Thymus (tissue), 11 donors: ENCODE results near the gene LMOD1. TPM values are rescaled to one million over a fixed set of nuclear protein-coding genes. Genes with fewer than 3 reads are reported as not detected.
A peak's percentile ranks its signal among the peaks of the same experiment; 100 is the strongest.
"Not testable (repeated sequence)": the region's sequence is repeated elsewhere in the genome, so short reads cannot be mapped to it uniquely, and the experiment has no call there.

Experiments used
- DNase-seq, 9 donors: peaks; one replicate each; pipeline ENCODE4 v3.0.0-alpha.2; 2013; ENCODE audit warnings: low spot score in 9 of 9, low read depth in 6 of 9, missing footprints in 1 of 9
- H3K27ac ChIP-seq, 2 donors: one replicate each; pipeline ENCODE4 v1.5.1; 2013; ENCODE audit warnings: control low read depth in 1 of 2, low read depth in 1 of 2, low read length in 1 of 2, mild to moderate bottlenecking in 1 of 2, moderate library complexity in 1 of 2
- H3K27me3 ChIP-seq, 2 donors: one replicate each; pipeline ENCODE4 v1.5.1; 2013; ENCODE audit warnings: low read length in 1 of 2; ENCODE audit not compliant: control insufficient read depth in 2 of 2, insufficient read depth in 1 of 2
- H3K36me3 ChIP-seq, 2 donors: one replicate each; pipeline ENCODE4 v1.5.1; 2013; ENCODE audit warnings: low read length in 1 of 2, mild to moderate bottlenecking in 1 of 2, moderate library complexity in 1 of 2; ENCODE audit not compliant: control insufficient read depth in 2 of 2, insufficient read depth in 2 of 2
- H3K4me1 ChIP-seq, 2 donors: one replicate each; pipeline ENCODE4 v1.5.1; 2013; ENCODE audit warnings: low read length in 2 of 2; ENCODE audit not compliant: control insufficient read depth in 2 of 2, insufficient read depth in 2 of 2
- H3K4me3 ChIP-seq, 2 donors: one replicate each; pipeline ENCODE4 v1.5.1; 2013; ENCODE audit warnings: low read length in 2 of 2, control low read depth in 1 of 2, mild to moderate bottlenecking in 1 of 2
- H3K9me3 ChIP-seq, 2 donors: one replicate each; pipeline ENCODE4 v1.5.1; 2013; ENCODE audit warnings: low read length in 1 of 2, mild to moderate bottlenecking in 1 of 2; ENCODE audit not compliant: control insufficient read depth in 2 of 2, insufficient read depth in 1 of 2
- WGBS: extraction: QIAGEN DNeasy Blood & Tissue Kit; methylation state at CpG from one replicate; pipeline ENCODE4 v1.1.7; 2013; 5-methylcytosine and 5-hydroxymethylcytosine counted together
- polyA plus RNA-seq: library from polyadenylated mRNA; stranded (reverse); fragments of 200-250 nt; gene quantifications from one replicate; pipeline ENCODE4 v1.2.3, GENCODE V29; 2013
- total RNA-seq: library from RNA; stranded (reverse); fragments of 120-200 nt; gene quantifications from one replicate; pipeline ENCODE4 v1.2.4, GENCODE V29; 2013
- donor health status: healthy.

LMOD1 gene
- total and polyA plus RNA-seq, 2 donors = 0.24 to 17.1 TPM

GRCh38 chr1:201982082-201982622 lies 35.8 kb upstream of the LMOD1 start:
- no peaks in the 10 kb centered on the region for H3K9me3 ChIP-seq
- peaks cover 0 to 4% of the 10 kb centered on the region in 2 donors for H3K27me3 ChIP-seq
- H3K4me1 ChIP-seq = peaks cover 3 to 9% of the 10 kb centered on the region in 2 donors
- peak overlapping the region in 1 of 2 donors; percentile 37 for H3K27ac ChIP-seq
- peak in 5 of 9 donors; percentile 5 to 46 (median 42) for DNase-seq
- H3K36me3 ChIP-seq = no peaks in the 10 kb centered on the region
- H3K4me3 ChIP-seq = peak overlapping the region; percentile 55 to 64
- 13% methylated on average over 31 of the region's 31 CpGs for WGBS

DNA sequence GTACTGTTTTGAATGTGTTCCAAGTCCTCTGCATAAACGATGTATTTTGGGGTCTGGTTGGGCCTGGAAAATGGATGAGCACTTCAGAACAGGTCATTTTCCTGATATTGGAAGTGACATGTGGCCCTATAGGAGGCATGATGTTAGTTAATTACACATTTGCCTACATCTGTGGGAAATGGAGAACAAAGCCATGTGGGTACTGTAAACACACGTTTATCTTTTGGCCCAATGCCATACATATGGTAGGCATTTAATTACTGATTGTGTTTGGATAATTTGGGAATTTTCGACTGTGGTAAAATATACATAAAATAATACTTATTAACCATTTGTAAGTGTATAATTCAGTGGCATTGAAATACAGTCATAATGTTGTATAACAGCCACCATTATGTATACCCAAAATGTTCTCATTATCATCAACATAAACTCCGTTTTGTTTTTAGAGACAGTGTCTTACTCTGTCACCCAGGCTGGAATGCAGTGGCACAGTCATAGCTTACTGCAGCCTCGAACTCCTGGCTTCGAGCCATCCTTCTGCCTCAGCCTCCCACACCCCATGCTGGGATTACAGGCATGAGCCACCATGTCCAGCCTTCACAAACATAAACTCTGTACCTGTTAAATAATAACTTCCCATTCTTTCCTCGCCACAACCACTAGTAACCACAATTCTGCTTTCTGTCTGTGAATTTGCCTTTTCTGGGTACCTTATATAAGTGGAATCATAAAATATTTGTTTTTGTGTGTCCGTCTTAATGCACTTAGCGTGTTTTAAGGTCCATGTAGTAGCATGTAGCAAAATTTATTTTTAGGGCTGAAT lies 24.2 kb upstream of the LMOD1 start:
- Histone ChIP-seq H3K4me1 (no peaks in the 10 kb centered on the region), H3K9me3 (no peaks in the 10 kb centered on the region), H3K27me3 (no peaks in the 10 kb centered on the region), H3K36me3 (peaks cover 22 to 37% of the 10 kb centered on the region in 2 donors), H3K27ac (no peak overlapping the region), H3K4me3 (no peak overlapping the region)
- DNase-seq = no peak
- WGBS = 81% methylated on average over 9 of the region's 9 CpGs

DNA sequence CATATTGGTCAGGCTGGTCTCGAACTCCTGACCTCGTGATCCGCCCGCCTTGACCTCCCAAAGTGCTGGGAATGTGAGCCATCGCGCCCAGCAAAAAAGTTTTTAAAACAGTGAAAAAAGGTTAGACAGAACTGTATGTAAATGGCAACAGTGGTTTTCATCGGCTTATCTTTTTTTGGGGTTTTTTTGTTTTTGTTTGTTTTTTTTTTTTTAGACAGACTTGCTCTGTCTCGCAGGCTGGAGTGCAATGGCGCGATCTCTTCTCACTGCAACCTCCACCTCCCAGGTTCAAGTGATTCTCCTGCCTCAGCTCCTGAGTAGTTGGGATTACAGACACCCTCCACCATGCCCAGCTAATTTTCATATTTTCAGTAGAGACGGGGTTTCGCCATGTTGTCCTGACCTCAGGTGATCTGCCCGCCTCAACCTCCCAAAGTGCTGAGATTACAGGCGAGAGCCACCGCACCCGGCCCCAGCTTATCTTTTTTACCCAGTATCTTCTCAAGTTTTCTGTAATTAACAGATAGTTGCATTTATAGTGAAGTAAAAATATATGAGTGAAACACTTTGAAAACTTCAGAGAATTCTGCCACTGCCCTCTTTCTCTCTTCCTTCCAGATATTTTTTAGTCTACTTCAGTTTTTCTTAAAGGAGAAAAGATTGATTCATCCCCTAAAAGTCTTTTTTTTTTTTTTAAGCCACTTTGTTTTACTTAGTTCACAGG lies 22.0 kb upstream of the LMOD1 start:
- no peak overlapping the region for H3K27ac ChIP-seq
- no peaks in the 10 kb centered on the region for H3K27me3 ChIP-seq
- no peaks in the 10 kb centered on the region for H3K9me3 ChIP-seq
- H3K4me3 ChIP-seq = no peak overlapping the region
- WGBS = 94% methylated on average over 16 of the region's 16 CpGs
- H3K4me1 ChIP-seq = no peaks in the 10 kb centered on the region
- H3K36me3 ChIP-seq = peaks cover 33 to 50% of the 10 kb centered on the region in 2 donors
- no peak for DNase-seq

DNA sequence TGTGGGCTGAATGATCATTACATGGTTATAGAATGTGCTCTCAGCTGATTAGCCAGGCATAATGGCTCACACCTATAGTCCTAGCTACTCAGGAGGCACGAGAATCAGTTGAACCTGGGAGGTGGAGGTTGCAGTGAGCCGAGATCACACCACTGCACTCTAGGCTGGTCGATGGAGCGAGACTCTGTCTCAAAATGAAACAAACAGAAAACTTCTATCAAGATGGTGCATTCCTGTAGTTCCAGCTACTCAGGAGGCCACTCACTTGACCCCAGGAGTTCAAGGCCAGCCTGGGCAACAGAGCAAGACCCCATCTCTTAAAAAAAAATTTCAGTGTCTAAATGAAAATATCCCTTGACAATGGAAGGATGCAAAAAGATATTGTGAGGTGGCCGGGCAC lies 19.8 kb upstream of the LMOD1 start:
- Histone ChIP-seq H3K9me3 (no peaks in the 10 kb centered on the region), H3K36me3 (peaks cover 47 to 64% of the 10 kb centered on the region in 2 donors), H3K27ac (no peak overlapping the region), H3K4me1 (no peaks in the 10 kb centered on the region), H3K27me3 (no peaks in the 10 kb centered on the region), H3K4me3 (no peak overlapping the region)
- WGBS = 96% methylated on average over 5 of the region's 5 CpGs
- no peak for DNase-seq

GRCh38 chr1:201964261-201964660 lies 17.9 kb upstream of the LMOD1 start:
- H3K36me3 ChIP-seq = peaks cover 46 to 61% of the 10 kb centered on the region in 2 donors
- no peak overlapping the region for H3K27ac ChIP-seq
- H3K4me1 ChIP-seq = no peaks in the 10 kb centered on the region
- no peaks in the 10 kb centered on the region for H3K27me3 ChIP-seq
- H3K9me3 ChIP-seq = no peaks in the 10 kb centered on the region
- 95% methylated on average over 1 of the region's 1 CpG for WGBS
- no peak overlapping the region for H3K4me3 ChIP-seq
- DNase-seq = no peak

DNA sequence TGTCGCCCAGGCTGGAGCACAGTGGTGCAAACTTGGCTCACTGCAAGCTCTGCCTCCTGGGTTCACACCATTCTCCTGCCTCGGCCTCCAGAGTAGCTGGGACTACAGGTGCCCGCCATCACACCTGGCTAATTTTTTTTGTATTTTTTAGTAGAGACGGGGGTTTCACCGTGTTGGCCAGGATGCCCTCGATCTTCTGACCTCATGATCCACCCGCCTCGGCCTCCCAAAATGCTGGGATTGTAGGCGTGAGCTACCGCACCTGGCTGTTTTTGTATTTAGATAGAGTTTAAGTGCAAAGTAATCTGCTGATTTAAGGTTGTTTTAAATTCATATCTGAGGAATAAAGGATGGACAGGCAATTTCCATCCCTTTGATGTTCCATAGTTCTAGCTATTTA lies 16.0 kb upstream of the LMOD1 start:
- WGBS = 97% methylated on average over 10 of the region's 10 CpGs
- not testable (repeated sequence) for H3K9me3 ChIP-seq, H3K27ac ChIP-seq, H3K27me3 ChIP-seq, H3K4me3 ChIP-seq, DNase-seq, H3K4me1 ChIP-seq
- peaks cover 45 to 61% of the 10 kb centered on the region in 2 donors for H3K36me3 ChIP-seq

GRCh38 chr1:201958348-201958747 lies 12.0 kb upstream of the LMOD1 start:
- H3K27me3 ChIP-seq = no peaks in the 10 kb centered on the region
- H3K9me3 ChIP-seq = no peaks in the 10 kb centered on the region
- no peak overlapping the region for H3K27ac ChIP-seq
- 86% methylated on average over 5 of the region's 5 CpGs for WGBS
- DNase-seq = no peak
- H3K4me3 ChIP-seq = no peak overlapping the region
- peaks cover 30 to 40% of the 10 kb centered on the region in 2 donors for H3K36me3 ChIP-seq
- peaks cover 0 to 3% of the 10 kb centered on the region in 2 donors for H3K4me1 ChIP-seq

GRCh38 chr1:201955729-201956143 lies 9.4 kb upstream of the LMOD1 start:
- Histone ChIP-seq H3K27me3 (no peaks in the 10 kb centered on the region), H3K36me3 (peaks cover 11 to 22% of the 10 kb centered on the region in 2 donors), H3K9me3 (no peaks in the 10 kb centered on the region), H3K27ac (peak overlapping the region; percentile 67 to 81), H3K4me3 (peak overlapping the region; percentile 66 to 100), H3K4me1 (peaks cover 0 to 3% of the 10 kb centered on the region in 2 donors)
- WGBS = under 1% methylated on average over 17 of the region's 17 CpGs
- no peak for DNase-seq
